GM19239 (cell line): ENCODE results near the gene APRT.
A peak's percentile ranks its signal among the peaks of the same experiment; 100 is the strongest.
"Not testable (repeated sequence)": the region's sequence is repeated elsewhere in the genome, so short reads cannot be mapped to it uniquely, and the experiment has no call there.

ENCODE experiments used
- DNase-seq: peaks from one replicate; pipeline ENCODE4 v3.0.0; 2011; ENCODE audit warnings: low spot score; ENCODE audit not compliant: insufficient read length
- FAIRE-seq: peaks from 2 replicates; lab custom pipeline; 2011; peaks lifted over from hg19 to GRCh38; lab: Jason Lieb, UNC

Gene APRT

GRCh38 chr16:88778271-88778525 is 33.5 kb downstream of the APRT start:
- DNase-seq (no peak), FAIRE-seq (no peak)

GRCh38 chr16:88777471-88778270 is 34.1 kb downstream of the APRT start:
- DNase-seq: no peak

GRCh38 chr16:88775825-88776224 is 35.9 kb downstream of the APRT start:
- FAIRE-seq: no peak
- no peak for DNase-seq

More at GRCh38 chr16:88777471-88778270, 34.1 kb downstream of the APRT start:
- FAIRE-seq: no peak

GRCh38 chr16:88774544-88775393 is 37.0 kb downstream of the APRT start:
- DNase-seq: no peak
- FAIRE-seq: no peak

- no peak for DNase-seq
- no peak for FAIRE-seq
These were observed 37.9 kb downstream of the APRT start for GRCh38 chr16:88773812-88774291.

GRCh38 chr16:88772871-88773811 is 38.6 kb downstream of the APRT start:
- DNase-seq (no peak), FAIRE-seq (no peak)

- not testable (repeated sequence) for DNase-seq, FAIRE-seq
These were observed 39.9 kb downstream of the APRT start for GRCh38 chr16:88771781-88772180.

- FAIRE-seq (no peak), DNase-seq (no peak)
These were observed 40.4 kb downstream of the APRT start for GRCh38 chr16:88771294-88771772.

GRCh38 chr16:88770461-88771293 is 41.1 kb downstream of the APRT start:
- FAIRE-seq (peak; percentile 64), DNase-seq (no peak)

GRCh38 chr16:88769617-88770460 is 41.9 kb downstream of the APRT start:
- DNase-seq (peak; percentile 89), FAIRE-seq (no peak)

GRCh38 chr16:88768071-88768783 is 43.5 kb downstream of the APRT start:
- no peak for FAIRE-seq
- no peak for DNase-seq

- DNase-seq: no peak
- FAIRE-seq: no peak
These were observed 44.1 kb downstream of the APRT start for GRCh38 chr16:88767546-88768070.

- DNase-seq: no peak
- no peak for FAIRE-seq
These were observed 44.8 kb downstream of the APRT start for GRCh38 chr16:88766975-88767374.

- no peak for FAIRE-seq
These were observed 46.8 kb downstream of the APRT start for GRCh38 chr16:88764913-88765349.

GRCh38 chr16:88764080-88764479 is 47.6 kb downstream of the APRT start:
- DNase-seq: no peak
- FAIRE-seq: no peak

More at GRCh38 chr16:88764913-88765349, 46.8 kb downstream of the APRT start:
- no peak for DNase-seq

GRCh38 chr16:88763502-88764053 is 48.1 kb downstream of the APRT start:
- DNase-seq (no peak), FAIRE-seq (no peak)

- no peak for DNase-seq
- FAIRE-seq: no peak
These were observed 48.8 kb downstream of the APRT start for GRCh38 chr16:88762941-88763340.
